Colonic mucosa (tissue), 4 donors: ENCODE results near the gene NDUFA7. TPM values are rescaled to one million over a fixed set of nuclear protein-coding genes. Genes with fewer than 3 reads are reported as not detected.
A peak's percentile ranks its signal among the peaks of the same experiment; 100 is the strongest.
"Not testable (repeated sequence)": the region's sequence is repeated elsewhere in the genome, so short reads cannot be mapped to it uniquely, and the experiment has no call there.

ENCODE experiments used
- DNase-seq: peaks from one replicate; pipeline ENCODE4 v3.0.0-alpha.2; 2020
- H3K27ac ChIP-seq: fragments of 200-600 bp; one replicate; pipeline ENCODE4 v1.8.0; 2021
- H3K27me3 ChIP-seq: fragments of 200-600 bp; one replicate; pipeline ENCODE4 v1.8.0; 2021
- H3K36me3 ChIP-seq: fragments of 200-600 bp; one replicate; pipeline ENCODE4 v1.8.0; 2021
- H3K4me1 ChIP-seq: fragments of 200-600 bp; one replicate; pipeline ENCODE4 v1.8.0; 2021; ENCODE audit warnings: mild to moderate bottlenecking
- H3K4me3 ChIP-seq: fragments of 200-600 bp; one replicate; pipeline ENCODE4 v1.8.0; 2021
- H3K9ac ChIP-seq, 2 donors: one replicate each; pipeline ENCODE4 v1.7.0; 2013; ENCODE audit warnings: control low read depth in 2 of 2, low read depth in 2 of 2, low read length in 2 of 2
- H3K9me3 ChIP-seq: fragments of 200-600 bp; one replicate; pipeline ENCODE4 v1.8.0; 2021
- intact Hi-C: fragments of 100-400 bp; cut with DNase I; formaldehyde crosslinking; loops from one replicate; pipeline ENCODE4 v1.14.1; 2022
- total RNA-seq, 2 donors: library from RNA; stranded (reverse); fragmentation: NEBNext Ultra II Directional in 1 of 2; extraction: Animal tissue kit (Norgen Biotek cat#: 25700) in 1 of 2; gene quantifications; one replicate each; pipeline ENCODE4 v1.2.1, GENCODE V29; 2021
- TF ChIP-seq, protein P1 (sequence below): fragments of 200-600 bp; IDR thresholded peaks from one replicate; pipeline ENCODE4 v1.8.0; 2022; ENCODE audit warnings: antibody characterized with exemption, mild to moderate bottlenecking
- donor health status: healthy.
- donor health status: DM: no; HTN: no; CAD: no.
- donor health status: DM: no; HTN: no; CAD: no.

The NDUFA7 gene
- total RNA-seq, 2 donors from 2014 or later = 57.4 to 58.3 TPM

DNA sequence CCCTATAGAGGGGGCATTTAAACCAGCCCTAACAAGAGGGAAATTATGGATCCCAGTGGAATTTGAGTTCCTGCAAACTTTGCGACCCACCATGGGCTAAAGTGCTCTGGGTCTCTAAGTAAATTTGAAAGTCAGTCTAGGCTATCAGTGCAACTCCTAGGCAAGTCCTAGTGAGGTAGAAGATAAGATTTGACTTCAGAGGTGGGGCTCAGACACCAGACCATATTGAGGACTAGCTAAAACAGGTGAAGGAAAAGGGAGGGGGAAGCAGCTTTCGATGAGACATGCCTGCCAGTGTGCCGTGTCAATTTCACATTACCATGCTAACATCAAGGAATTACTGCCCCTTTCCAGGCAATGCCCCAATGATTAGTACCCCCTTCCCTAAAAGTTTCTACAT is 51.5 kb downstream of the NDUFA7 start:
- H3K9ac ChIP-seq = peak overlapping the region in 1 of 2 donors; percentile 7

DNA sequence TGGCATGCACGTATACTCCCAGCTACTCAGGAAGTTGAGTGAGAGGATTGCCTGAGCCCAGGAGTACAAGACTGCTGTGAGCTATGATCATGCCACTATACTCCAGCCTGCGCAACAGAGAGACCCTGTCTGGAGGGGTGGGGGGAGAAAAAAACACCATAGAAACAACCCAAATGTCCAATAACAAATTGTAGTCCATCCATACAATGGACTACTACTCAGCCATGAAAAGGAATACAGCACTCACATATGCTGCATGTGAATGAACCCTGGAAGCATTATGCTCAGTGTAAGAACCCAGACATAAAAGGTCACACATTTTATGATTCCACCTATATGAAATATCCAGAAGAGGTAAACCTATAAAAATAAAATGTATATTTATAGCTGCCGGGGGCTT is 55.3 kb downstream of the NDUFA7 start:
- TF ChIP-seq, protein P1, sequence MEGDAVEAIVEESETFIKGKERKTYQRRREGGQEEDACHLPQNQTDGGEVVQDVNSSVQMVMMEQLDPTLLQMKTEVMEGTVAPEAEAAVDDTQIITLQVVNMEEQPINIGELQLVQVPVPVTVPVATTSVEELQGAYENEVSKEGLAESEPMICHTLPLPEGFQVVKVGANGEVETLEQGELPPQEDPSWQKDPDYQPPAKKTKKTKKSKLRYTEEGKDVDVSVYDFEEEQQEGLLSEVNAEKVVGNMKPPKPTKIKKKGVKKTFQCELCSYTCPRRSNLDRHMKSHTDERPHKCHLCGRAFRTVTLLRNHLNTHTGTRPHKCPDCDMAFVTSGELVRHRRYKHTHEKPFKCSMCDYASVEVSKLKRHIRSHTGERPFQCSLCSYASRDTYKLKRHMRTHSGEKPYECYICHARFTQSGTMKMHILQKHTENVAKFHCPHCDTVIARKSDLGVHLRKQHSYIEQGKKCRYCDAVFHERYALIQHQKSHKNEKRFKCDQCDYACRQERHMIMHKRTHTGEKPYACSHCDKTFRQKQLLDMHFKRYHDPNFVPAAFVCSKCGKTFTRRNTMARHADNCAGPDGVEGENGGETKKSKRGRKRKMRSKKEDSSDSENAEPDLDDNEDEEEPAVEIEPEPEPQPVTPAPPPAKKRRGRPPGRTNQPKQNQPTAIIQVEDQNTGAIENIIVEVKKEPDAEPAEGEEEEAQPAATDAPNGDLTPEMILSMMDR = no peak
- Histone ChIP-seq H3K9me3 (no peaks in the 10 kb centered on the region), H3K27me3 (no peaks in the 10 kb centered on the region), H3K27ac (no peak overlapping the region), H3K9ac (no peak overlapping the region), H3K36me3 (no peaks in the 10 kb centered on the region), H3K4me3 (no peak overlapping the region), H3K4me1 (no peaks in the 10 kb centered on the region)
- no peak for DNase-seq
- intact Hi-C loops = no loop called here

More for the DNA sequence above, 51.5 kb downstream of the NDUFA7 start:
- no peaks in the 10 kb centered on the region for H3K27me3 ChIP-seq
- TF ChIP-seq, protein P1 = no peak
- DNase-seq = no peak
- no peaks in the 10 kb centered on the region for H3K9me3 ChIP-seq
- intact Hi-C loops = loop anchor here (5.0 kb wide), 1 partner anchor 53 kb away; the partner anchor contains the start of genes NDUFA7 and RPS28
- no peak overlapping the region for H3K27ac ChIP-seq
- no peak overlapping the region for H3K4me3 ChIP-seq
- H3K36me3 ChIP-seq = no peaks in the 10 kb centered on the region
- no peaks in the 10 kb centered on the region for H3K4me1 ChIP-seq

DNA sequence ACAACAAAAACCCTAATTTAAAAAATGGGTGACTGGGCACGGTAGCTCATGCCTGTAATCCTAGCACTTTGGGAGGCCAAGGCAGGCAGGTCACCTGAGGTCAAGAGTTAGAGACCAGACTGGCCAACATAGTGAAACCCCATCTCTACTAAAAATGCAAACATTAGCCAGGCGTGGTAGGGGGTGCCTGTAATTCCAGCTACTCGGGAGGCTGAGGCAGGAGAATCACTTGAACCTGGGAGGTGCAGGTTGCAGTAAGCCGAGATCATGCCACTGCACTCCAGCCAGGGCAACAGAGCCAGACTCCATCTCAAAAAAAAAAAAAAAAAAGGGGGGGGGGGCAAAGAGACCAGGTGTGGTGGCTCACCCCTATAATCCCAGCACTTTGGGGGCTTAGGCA is 56.9 kb downstream of the NDUFA7 start:
- H3K27ac ChIP-seq, H3K9me3 ChIP-seq, H3K27me3 ChIP-seq, DNase-seq, H3K36me3 ChIP-seq, H3K4me1 ChIP-seq, intact Hi-C loops, H3K9ac ChIP-seq, H3K4me3 ChIP-seq: not testable (repeated sequence)

DNA sequence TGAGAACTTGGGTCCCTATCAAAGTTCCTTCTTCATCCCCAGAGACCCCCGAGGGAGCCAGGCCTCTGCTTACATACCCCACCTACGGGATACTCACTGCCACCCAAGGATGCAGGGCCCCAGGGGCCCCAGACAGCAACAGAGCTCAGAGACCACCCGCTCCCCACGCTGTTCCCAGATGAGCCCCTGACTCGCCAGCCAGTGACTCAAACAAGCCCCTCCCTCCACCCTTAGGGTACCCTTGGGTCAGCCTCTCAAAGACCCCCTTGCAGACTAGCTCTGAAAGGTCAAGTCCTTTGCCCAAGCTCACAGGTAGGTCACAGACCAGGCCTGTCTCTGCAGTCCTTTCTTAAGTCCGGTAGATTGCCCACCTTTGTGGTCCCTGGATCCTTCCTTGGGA is 58.7 kb downstream of the NDUFA7 start:
- Histone ChIP-seq H3K4me3 (no peak overlapping the region), H3K27ac (no peak overlapping the region), H3K9ac (no peak overlapping the region), H3K4me1 (no peaks in the 10 kb centered on the region), H3K9me3 (no peaks in the 10 kb centered on the region), H3K36me3 (no peaks in the 10 kb centered on the region), H3K27me3 (no peaks in the 10 kb centered on the region)
- no peak for DNase-seq
- TF ChIP-seq, protein P1 = no peak
- intact Hi-C loops = no loop called here

DNA sequence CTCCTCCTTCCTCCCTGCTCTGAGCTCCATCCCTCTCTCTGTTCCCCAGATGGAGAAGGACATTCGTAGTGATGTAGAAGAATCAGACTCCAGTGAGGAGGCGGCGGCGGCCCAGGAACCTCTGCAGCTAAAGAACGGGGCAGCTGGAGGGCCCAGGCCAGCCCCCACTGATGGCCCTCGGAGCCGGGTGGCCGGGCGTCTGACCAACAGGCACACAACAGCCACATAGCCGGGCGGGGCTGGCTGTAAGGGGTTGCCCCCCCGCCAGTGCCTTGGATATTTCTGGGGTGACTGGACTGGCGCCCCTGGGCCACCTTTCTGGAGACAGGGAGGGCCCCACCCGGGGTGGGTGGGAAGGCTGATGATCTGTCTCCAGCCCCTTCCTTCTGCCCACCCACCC is 59.3 kb downstream of the NDUFA7 start:
- DNase-seq = no peak
- Histone ChIP-seq H3K27ac (no peak overlapping the region), H3K9me3 (no peaks in the 10 kb centered on the region), H3K4me1 (no peaks in the 10 kb centered on the region), H3K36me3 (no peaks in the 10 kb centered on the region), H3K4me3 (no peak overlapping the region), H3K9ac (no peak overlapping the region), H3K27me3 (no peaks in the 10 kb centered on the region)
- TF ChIP-seq, protein P1 = no peak
- intact Hi-C loops = no loop called here

DNA sequence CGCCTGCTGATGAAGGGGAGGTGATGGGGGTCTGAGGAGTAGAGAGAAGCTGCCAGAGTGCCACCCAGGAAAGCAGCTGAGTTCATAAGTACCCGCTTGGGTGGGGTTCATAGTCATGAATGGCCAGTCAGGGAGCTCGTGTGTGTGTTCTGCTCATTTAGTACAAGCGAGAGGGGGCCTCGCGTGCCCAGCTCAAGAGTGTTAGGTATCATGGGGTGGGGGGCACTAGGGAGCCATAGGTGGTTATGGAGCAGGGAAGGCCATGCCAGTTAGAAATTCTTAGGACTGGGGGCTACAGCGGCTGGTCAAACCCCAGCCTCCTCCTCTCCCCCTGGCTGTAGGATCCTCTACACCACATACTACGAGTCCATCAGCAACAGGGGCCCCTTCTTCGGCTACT is 59.8 kb downstream of the NDUFA7 start:
- intact Hi-C loops = no loop called here
- TF ChIP-seq, protein P1 = no peak
- Histone ChIP-seq H3K9me3 (no peaks in the 10 kb centered on the region), H3K36me3 (no peaks in the 10 kb centered on the region), H3K27me3 (no peaks in the 10 kb centered on the region), H3K4me1 (no peaks in the 10 kb centered on the region), H3K4me3 (no peak overlapping the region), H3K27ac (no peak overlapping the region), H3K9ac (no peak overlapping the region)
- no peak for DNase-seq

Other genes with a start within 250 kb of the NDUFA7 start
- gene FBN3, start 171.8 kb downstream of the NDUFA7 start, total RNA-seq = under 1 TPM in 1 of 2 donors, not detected in 1; 0.05 TPM
- gene CERS4, start 112.0 kb downstream of the NDUFA7 start, total RNA-seq = 1 to 10 TPM; 2.9 to 5.3 TPM
- gene CD320, start 13.0 kb downstream of the NDUFA7 start, total RNA-seq = 100 to 1,000 TPM in 1 of 2 donors, 10 to 100 TPM in 1; 34.1 to 154 TPM
- 1,000 to 10,000 TPM; 1,587 to 1,854 TPM for gene RPS28, start 121 bp upstream of the NDUFA7 start, total RNA-seq
- gene KANK3, start 21.9 kb upstream of the NDUFA7 start, total RNA-seq = 1 to 10 TPM; 1.7 to 2.7 TPM
- gene ANGPTL4, start 42.8 kb upstream of the NDUFA7 start, total RNA-seq = 1 to 10 TPM; 7.7 to 8.1 TPM
- gene RAB11B, start 69.0 kb upstream of the NDUFA7 start, total RNA-seq = 100 to 1,000 TPM; 117 to 127 TPM
- 10 to 100 TPM; 18.8 to 33.1 TPM for gene MARCHF2, start 91.9 kb upstream of the NDUFA7 start, total RNA-seq
- 100 to 1,000 TPM; 122 to 339 TPM for gene HNRNPM, start 123.6 kb upstream of the NDUFA7 start, total RNA-seq
- gene PRAM1, start 181.3 kb upstream of the NDUFA7 start, total RNA-seq = under 1 TPM; 0.49 to 0.96 TPM
- gene ZNF414, start 192.8 kb upstream of the NDUFA7 start, total RNA-seq = 10 to 100 TPM; 19.5 to 31.9 TPM